Cortex of kidney (tissue), 1 donor: ENCODE measurements around the gene GPC1.

Experiments
- DNase-seq: peaks from one replicate; lab custom pipeline; 2025; lab: John Stamatoyannopoulos, UW

Gene GPC1

DNA sequence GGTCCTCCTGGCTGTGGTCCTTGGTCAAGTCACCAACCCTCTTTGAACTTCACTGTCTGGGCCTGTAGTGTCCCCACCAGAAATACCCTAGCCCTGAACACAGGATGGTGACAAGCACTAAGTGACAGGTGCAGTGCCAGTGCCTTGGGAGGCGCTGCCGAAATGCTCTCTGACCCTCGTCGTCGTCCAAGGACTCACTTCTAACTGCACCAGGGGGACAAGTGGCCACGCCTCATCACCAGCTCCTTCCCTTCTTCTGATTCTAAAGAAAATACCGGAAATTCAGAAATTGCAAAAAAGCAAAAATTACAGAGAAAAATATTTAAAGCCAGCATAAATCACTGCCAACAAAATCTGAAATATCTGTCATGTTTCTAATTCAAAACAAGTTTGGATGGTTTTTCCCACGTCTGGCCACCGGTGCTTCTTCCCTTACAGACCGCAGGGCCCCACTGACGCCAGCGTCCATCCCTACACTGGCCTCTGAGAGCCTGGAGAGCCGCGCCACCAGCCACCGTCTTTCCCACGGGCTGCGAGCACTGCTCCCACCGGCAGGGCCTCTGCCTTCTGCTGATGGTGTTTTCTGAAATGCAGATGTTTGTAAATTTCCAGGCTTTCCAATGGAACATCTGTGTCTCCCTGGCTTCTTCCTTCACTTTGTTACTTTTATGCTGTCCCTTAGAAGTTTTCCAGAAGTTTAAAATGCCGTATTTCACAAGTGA is 37.4 kb upstream of the GPC1 start:
- no peak for DNase-seq

DNA sequence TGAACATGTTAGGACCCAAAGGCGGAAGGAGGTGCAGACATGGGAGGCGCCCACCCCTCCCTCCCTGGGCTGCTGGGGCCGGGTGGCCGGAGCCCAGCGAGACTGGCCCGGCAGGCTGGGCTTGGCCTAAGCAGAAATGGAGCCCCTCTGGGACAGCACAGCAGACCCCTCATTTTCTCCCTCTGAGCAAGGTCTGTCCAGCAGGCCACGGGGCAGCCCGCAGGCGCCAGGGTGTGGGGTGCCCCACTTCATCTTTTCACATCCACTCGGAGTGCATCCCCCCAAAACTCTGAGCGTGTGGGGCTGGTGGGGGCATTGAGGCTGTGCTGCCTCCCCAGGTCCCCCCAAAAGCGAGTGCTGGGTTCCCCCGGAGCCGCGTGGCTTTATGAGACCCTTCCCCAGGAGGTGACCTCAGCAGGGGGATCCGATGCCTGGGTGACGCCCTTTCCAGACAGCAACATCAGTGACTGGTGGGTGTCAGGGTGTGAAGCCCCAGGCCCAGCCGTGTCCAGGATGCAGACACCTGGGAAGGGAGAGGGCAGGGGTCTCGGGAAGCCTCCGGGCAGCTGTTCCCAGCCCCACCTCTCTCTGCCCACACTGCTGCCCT is 36.7 kb upstream of the GPC1 start:
- DNase-seq, result no peak

DNA sequence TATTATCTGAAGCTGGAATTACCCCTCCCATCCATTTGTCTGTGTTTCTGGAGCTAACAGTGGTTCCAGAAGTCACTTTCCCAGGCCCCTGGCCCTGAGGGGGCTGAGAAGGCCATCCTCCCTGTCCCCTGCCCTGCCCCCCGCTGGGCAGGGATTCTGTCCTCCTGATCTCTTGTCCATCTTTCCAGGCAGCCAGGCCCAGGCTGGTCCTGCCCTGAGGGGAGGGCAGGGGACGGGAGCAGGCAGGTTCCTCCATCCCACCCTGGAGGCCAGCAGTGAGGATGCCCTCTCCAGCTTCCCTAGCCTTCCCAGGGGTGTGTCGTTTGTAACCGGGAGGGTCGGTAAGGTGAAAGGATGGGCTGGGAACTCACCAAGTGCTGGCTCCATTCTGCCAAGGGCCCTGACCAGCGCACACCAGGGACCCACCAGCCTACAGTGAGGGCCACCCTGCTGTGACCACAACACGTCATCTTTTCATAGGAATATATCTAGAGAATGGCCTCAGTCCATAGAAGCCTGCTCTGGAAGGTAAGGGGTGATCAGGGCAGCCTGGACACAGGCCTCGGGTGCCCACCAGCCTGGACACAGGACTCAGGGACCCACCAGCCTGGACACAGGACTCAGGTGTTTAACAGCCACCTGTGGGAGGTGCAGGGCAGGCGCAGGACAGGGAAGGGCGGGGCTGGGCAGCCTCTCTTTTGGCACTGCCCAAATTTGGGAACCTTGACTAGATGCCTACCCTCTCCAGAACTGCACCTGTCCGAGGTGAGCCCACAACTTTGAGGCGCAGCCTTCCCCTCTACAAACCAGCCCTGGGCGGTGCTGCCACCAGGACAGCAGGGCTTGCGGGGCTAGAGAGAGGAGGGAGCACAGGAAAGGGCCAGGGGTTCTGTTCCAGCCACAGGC is 35.8 kb upstream of the GPC1 start:
- no peak for DNase-seq

DNA sequence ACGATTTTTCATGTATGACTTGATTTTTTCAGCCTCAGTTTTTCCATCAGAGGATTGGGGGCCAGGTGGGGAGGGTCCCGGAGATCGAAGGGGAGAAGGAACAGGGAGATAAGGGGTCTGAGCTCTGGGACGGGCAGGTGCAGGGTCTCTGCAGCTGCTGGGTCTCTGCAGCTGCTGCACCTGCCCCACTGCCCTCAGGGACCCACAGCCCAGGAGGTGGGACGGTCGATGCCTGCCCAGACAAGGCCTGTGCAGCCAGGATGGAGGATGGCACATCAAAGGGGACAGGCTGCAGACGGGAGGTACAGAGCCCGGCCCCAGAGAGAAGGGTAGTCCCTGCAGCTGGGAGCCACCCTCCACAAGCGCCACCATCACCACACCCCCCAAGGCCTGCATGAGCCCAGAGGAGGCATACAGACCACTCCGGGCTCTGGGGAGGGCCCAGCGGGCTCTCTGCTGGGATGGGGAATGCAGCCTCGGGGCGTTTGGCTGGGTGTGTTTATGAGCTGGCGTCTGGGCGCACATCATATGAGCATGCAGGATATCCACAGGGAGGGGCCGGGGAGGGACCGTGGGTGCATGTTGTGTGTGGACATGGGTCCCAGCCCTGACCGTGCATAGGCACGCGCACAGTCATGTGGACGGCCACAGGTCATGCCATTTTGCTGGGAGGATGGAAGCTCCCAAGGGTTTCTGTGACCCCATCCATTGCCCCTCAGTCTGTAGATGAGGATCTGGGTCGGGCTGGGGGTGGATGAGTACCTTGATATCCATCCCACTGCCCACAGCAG is 34.9 kb upstream of the GPC1 start:
- DNase-seq, result no peak

DNA sequence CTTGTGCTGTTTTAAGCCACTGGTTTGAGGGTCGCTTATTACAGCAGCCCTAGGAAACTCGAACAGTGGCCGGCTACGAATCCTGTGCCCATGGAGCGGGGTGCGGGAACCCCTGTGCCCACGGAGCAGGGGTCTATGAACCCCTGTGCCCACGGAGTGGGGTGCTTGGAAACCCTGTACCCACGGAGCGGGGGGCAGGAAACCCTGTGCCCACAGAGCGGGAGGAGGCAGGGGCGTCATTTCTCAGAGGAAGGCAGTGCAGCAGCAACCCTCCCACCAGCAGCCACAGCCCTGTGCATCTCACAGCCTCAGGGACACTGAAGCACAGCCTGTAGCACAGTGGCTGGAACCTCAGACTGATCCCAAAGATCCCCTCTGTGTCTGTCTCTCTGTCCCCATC is 34.2 kb upstream of the GPC1 start:
- DNase-seq, result no peak

DNA sequence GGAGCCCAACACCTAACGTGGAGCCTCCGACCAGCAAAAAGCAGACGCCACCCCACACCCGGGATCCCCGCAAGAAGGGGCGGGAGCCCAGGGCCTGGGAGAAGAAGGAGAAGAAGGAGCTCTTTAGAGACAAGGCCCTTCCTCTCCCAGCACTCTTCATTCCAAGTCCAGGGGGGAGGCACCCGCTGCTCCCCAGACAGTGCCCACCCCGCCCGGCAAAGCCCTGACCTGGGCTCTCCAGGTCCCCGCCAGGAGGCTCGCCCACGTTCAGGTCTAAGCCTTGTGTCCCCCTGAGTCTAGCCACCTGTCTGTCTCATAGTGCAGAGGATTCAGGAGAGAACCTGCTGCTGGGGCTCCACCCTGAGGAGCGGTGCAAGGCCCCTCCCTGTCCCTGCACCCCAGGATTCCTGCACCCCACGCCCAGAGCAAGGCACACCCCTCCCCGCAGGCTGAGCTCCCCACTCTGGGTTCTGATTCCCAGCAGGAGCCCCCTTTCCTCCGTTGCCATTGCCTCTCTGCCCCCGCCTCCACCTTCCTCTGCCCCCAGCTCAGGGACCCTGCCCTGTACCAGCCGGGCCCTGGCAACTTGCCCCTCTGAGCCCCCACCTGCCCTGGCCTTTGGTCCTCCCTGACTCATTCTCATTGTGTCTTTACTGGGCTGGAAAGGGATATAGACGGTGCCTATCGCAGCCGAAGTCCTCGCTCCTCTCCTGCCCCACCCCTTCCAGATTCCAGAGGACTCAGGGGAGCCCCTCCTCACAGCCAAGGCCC is 33.5 kb upstream of the GPC1 start:
- DNase-seq, result no peak

DNA sequence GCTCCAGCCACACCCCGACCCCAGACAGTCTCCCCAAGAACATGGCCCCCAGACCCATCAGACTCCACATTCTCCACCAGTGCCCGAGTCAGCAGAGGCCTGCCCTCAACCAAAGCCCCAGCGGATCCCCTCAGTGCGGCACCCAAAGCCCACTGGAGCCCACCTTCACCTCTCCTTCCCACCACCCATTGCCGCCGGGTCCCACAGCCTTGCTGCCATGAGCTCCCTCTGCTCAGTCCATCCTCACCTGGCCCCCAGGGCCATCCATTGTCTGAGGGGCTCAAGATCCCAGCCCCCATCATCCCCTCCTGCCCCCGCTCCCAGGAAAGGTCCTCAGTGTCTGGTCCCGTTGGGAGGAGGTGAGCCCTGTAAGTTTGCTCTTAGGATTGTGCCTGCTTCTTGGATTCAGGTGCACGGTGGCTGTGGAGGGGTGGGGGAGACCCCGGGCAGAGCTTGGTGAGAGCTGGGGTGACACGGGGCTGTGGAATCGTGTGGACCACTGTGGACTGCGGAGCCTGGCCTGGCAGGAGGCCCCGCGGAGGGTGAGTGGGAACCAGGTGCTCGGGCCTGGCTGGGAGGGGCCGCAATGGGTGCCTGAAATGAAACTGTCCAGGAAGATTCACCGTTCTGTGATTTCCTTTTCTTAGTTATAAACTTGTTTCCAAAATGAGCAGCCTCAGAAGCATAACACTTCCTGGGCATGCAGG is 32.7 kb upstream of the GPC1 start:
- no peak for DNase-seq

DNA sequence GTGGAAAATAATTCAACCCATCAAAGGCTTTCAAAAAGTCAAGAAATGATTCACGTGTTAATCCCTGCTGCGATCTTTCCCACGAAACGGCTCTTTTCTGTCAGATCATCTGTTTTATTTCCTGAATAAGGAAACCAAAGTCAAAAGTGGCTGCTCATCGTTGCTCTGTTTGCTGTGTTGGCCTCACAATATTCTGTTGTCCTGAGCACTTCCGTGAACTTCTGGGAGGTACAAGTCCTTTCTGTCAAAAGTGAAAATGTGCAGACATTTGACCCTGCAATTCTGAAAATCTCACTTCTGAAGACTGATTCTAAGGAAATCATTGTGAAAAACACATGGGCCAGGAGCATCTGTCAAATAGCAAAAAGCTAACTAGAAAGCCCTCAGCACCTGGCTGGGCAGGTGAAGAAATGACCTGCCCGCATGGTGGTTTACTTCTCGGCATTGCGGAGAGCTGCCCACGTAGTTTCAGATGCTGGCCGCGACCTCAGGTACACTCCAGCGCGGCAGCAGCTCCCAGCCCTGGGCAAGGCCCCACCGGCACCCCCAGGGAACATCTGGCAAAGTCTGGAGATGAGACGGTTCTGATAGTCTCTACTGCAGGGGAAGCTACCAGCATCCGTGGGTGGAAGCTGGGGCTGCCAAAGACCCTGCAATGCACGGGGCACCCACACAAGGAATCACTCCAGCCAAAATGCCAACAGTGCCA is 31.9 kb upstream of the GPC1 start:
- DNase-seq, result no peak

DNA sequence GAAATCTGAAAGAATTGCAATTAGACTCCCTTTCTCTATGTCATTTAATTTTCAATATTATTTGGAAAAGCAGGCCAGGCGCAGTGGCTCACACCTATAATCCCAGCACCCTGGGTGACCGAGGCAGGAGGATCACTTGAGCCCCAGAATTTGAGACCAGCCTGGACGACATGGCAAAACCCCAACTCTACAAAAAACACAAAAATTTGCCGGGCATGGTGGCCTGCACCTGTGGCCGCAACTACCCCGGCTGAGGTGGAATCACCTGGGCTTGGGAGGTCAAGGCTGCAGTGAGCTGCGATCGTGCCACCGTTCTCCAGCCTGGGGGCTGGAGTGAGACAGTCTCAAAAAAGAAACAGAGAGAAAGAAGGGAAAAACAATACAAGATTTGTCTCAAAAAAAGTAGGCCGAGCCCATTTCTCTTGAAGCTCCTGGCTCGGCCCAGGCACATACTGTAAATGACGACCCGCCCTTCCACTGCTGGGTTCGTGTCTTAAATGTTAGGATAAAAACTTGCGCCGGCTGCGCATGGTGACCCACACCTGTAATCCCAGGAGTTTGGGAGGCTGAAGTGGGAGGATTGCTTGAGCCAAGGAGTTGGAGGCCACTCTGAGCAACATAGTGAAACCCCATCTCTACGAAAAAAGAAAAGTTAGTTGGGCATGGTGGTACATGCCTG is 31.1 kb upstream of the GPC1 start:
- DNase-seq, result no peak

DNA sequence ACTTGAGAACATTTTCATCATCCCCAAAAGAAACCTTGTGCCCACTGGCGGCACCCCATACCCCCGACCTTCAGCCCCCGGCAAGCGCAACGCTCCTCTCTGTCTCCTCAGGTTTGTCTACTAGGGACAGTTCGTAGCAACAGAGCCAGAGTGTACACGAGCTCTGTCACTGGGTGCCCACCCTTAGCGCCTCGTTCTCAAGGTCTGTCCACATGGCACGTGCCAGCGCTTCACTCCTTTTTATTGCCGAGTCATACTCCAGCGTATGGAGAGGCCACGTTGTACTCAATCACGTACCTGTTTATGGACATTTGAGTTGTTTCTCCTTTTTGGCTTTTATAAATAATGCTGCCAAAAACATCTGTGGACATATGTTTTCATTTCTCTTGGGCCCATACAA is 30.3 kb upstream of the GPC1 start:
- DNase-seq, result no peak

DNA sequence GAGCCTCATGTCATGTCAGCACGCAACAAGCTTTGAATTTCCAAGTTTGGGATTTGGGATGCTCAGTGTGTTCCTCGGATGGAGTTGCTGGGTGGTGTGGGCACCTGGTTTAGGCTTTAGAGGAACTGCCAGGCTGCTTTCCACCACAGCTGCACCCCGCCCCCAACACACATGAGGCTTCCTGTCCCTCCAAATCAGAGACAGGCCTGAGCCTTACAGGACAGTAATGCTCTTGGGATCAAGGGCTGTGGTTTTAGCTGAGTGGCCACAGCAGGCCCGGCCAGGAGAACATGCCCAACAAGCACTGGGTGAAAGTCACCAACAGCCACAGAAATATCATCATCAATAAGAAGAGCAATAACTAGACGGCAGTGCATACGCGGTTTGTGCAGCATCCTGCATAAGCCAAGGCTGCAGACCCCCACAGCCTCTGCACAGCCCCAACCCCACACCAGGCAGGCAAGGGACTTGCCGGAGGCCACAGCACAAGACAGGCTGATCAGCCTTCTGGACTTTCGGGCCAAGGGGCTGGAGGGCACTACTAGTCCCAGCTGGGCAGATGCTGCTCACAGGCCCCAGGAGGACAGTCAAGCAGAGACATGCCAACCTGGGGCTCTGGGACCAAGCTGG is 29.7 kb upstream of the GPC1 start:
- no peak for DNase-seq

DNA sequence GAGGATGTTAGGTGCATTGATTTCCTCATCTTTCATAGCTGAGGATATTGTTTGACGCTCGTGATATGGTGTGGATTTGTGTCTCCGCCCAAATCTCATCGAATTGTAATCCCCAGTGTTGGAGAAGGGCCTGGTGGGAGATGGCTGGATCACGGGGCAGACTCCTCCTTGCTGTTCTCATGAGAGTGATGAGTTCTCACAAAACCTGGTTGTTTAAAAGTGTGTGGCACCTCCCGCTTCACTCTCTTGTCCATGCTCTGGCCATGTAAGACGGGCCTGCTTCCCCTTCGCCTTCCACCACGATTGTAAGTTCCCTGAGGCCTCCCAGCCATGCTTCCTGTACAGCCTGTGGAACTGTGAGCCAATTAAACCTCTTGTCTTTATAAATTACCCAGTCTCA is 28.4 kb upstream of the GPC1 start:
- DNase-seq, result no peak

DNA sequence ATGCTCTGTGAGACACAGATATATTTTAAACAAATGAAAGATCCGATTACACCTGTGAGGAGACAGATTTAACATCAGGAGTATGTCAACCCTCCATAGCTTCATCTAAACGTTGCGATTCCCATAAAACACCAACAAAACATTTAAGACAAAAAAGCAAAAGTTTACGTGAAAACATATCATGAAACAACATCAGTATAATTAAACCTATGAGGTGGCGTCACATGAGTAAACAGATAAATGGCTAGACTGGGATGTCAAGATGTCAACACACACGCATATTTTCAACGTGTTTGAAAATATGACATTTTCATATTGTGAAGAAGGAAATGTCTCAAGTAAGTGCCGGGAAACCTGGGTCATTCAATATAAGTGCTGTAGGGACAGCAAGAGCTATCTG is 25.5 kb upstream of the GPC1 start:
- no peak for DNase-seq

DNA sequence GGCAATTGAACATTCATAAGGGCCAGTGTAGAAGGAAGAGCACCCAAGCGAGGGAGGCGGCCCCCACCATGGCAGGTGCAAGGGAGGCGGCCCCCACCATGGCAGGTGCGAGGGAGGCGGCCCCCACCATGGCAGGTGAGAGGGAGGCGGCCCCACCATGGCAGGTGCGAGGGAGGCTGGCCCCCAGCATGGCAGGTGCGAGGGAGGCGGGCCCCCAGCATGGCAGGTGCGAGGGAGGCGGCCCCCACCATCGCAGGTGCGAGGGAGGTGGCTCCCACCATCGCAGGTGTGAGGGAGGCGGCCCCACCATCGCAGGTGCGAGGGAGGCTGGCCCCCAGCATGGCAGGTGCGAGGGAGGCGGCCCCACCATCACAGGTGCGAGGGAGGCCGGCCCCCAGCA is 24.7 kb upstream of the GPC1 start:
- DNase-seq, result no peak

DNA sequence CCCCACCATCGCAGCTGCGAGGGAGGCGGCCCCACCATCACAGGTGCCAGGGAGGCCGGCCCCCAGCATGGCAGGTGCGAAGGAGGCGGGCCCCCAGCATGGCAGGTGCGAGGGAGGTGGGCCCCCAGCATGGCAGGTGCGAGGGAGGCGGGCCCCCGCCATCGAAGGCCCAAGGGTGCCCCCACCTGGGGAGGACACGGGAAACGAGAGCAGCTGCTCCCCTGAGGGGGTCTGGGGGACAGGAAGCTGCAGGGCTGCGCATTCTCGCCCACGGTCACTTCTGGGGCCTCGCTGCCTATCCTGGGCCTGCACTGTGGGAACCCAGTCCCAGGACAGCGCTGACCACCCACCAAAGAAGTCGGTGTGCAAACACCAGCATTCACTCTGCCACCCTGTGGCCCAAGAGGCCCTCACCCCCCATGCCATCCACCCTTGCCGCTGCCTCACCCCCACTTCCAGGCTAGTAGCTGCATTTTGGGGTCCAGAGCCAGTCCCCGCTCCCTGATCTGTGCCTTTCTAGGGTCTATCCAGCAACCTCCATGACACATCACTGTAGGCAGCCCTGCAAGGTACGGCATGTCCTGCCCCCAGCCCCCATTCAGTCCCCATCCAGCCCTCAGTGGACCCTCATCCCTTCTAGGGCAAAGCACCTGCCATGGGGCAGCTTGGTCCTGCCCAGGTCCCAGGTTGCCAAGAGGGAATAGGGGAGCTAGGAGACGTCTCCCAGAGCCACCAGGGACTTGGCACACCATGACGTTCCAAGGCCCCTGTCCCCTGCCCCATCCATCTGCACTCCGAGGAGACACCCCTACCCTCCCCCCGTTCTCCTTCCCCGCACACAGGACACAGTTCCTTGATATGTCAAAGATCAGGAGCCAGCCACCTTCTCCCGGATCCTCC is 24.0 kb upstream of the GPC1 start:
- DNase-seq, result no peak

DNA sequence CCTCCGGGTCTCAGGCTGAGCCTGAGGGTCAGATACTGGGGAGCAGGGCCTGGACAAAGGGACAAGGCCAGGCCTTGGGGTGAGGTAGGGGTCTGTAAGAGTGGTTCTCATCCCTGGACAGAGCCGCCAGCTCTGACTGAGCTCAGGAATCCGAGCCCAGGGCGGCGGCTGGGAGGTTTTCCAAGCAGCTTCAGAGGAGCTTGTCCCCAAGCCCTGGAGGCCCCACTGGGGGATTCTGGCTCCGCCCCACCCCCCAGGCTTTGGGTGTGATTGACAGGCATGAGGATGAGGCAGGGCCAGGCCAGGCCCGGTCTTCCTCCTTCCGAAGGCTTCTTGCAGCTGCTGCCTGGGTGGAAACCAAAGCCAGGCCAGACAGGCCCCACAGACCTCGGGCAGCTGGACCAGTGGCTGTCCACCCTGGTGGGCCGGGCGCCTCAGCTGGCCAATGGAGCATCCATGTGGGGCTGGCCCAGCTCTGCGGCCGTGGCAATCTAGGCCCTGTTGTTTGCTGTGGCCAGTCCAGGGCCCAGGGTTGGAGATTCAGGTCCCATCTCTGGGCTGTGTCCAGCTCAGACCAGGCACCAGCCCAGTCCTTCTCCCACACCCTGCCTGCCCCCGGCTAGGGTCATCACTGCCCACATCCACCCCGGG is 23.1 kb upstream of the GPC1 start:
- DNase-seq, result no peak

DNA sequence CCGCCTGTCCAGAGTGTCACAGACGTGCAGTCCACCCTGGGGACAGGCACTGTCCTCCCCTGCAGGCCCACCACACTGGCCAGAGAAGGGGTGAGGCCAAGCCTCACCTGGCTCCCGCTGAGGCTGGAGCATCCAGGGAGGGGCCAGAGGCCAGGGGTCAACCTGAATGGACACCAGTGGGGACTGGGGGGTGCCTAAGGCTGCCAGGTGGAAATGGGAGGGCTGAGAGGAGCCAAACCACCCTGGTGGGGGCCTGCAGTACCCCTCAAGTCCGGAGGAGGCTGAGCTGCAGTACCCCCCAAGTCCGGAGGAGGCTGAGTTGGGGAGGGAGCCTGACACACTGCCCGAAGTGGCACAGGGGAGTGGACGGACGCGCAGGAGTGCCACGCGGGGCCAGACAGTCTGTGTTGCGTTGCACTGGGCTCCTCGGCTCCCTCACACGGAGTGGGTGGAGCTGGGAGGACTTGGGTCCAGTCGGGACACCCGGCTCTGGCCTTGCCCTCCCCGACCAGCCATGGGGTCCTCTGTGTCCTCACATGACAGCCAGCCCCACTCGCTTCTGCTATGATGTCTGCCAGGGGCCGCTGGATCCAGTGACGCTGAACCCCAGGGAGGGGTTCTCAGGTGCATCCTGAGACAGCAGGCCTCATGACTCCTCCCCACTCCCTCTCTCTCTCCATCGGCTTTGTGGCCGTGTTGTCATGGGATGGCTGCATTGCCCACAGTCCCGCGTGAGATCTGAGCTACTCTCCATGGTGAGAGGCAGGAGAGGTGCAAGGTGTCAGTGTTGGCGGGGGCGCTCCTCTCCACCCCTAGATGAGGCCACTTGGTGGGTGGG is 22.3 kb upstream of the GPC1 start:
- DNase-seq, result no peak
